Measurements from ENCODE around the gene RND1.

DNA sequence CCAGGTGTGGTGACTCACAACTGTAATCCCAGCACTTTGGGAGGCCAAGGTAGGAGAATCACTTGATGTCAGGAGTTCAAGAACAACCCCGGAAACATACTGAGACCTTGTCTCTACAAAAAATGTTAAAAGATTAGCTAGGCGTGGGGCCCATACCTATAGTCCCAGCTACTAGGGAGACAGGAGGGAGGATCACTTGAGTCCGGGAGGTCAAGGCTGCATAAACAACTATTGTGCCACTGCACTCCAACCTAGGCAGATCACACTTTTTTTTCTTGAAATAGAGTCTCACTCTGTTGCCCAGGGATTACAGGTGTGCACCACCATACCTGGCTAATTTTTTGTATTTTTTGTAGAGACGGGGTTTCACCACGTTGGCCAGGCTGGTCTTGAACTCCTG, 6.1 kb downstream of the RND1 start:
- TF ChIP-seq EZH2 (IDR thresholded peaks at IDR 0.05; ENCODE audit: insufficient read depth, low read length) = no peak
- TF ChIP-seq, protein P1, sequence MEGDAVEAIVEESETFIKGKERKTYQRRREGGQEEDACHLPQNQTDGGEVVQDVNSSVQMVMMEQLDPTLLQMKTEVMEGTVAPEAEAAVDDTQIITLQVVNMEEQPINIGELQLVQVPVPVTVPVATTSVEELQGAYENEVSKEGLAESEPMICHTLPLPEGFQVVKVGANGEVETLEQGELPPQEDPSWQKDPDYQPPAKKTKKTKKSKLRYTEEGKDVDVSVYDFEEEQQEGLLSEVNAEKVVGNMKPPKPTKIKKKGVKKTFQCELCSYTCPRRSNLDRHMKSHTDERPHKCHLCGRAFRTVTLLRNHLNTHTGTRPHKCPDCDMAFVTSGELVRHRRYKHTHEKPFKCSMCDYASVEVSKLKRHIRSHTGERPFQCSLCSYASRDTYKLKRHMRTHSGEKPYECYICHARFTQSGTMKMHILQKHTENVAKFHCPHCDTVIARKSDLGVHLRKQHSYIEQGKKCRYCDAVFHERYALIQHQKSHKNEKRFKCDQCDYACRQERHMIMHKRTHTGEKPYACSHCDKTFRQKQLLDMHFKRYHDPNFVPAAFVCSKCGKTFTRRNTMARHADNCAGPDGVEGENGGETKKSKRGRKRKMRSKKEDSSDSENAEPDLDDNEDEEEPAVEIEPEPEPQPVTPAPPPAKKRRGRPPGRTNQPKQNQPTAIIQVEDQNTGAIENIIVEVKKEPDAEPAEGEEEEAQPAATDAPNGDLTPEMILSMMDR (IDR thresholded peaks at IDR 0.05; ENCODE audit: insufficient read depth, low read depth, low read length) = no peak

All from astrocyte (in vitro differentiated cells and primary cell).